HepG2 (cell line): ENCODE data around the gene TAL2. TPM values are rescaled to one million over a fixed set of nuclear protein-coding genes. Genes with fewer than 3 reads are reported as not detected.

Experiments used
- EED ChIP-seq: sonication (generic); formaldehyde crosslinking; IDR thresholded peaks from 2 replicates; pipeline ENCODE4 v1.5.0; 2020; ENCODE audit warnings: mild to moderate bottlenecking, missing genetic modification reagents
- GZF1 ChIP-seq: sonication (generic); formaldehyde crosslinking; IDR thresholded peaks from 2 replicates; pipeline ENCODE4 v1.5.1; 2020; ENCODE audit warnings: mild to moderate bottlenecking, missing genetic modification reagents
- JARID2 ChIP-seq: sonication (generic); formaldehyde crosslinking; IDR thresholded peaks from 2 replicates; pipeline ENCODE4 v1.8.1; 2023; ENCODE audit warnings: missing genetic modification reagents, inconsistent platforms; ENCODE audit not compliant: insufficient replicate concordance
- KMT2B ChIP-seq: IDR thresholded peaks from 2 replicates; pipeline ENCODE4 v1.6.1; 2016; ENCODE audit warnings: missing genetic modification reagents, missing compliant biosample characterization
- NRL ChIP-seq: sonication (generic); formaldehyde crosslinking; IDR thresholded peaks from 2 replicates; pipeline ENCODE4 v1.5.0; 2020; ENCODE audit warnings: missing genetic modification reagents, mild to moderate bottlenecking, moderate library complexity, borderline replicate concordance
- PAWR ChIP-seq: sonication (generic); formaldehyde crosslinking; IDR thresholded peaks from 2 replicates; pipeline ENCODE4 v1.4.0; 2020; ENCODE audit warnings: missing genetic modification reagents, mild to moderate bottlenecking, borderline replicate concordance
- PHF8 ChIP-seq: sonication (generic); formaldehyde crosslinking; IDR thresholded peaks from 2 replicates; pipeline ENCODE4 v1.5.0; 2020; ENCODE audit warnings: missing genetic modification reagents
- PRDM4 ChIP-seq: sonication (generic); formaldehyde crosslinking; IDR thresholded peaks from 2 replicates; pipeline ENCODE4 v1.9.0; 2021; ENCODE audit warnings: missing genetic modification reagents, borderline replicate concordance
- RNF2 ChIP-seq: fragments of 450-650 bp; conservative IDR thresholded peaks from 2 replicates; pipeline ENCODE4 v1.6.1; 2016; ENCODE audit warnings: low read depth
- YY1 ChIP-seq: IDR thresholded peaks from 2 replicates; pipeline ENCODE4 v1.6.1; 2011; ENCODE audit warnings: low read length, low read depth, moderate library complexity, mild to moderate bottlenecking; ENCODE audit not compliant: insufficient read depth, insufficient replicate concordance
- ZBTB14 ChIP-seq: sonication (generic); formaldehyde crosslinking; IDR thresholded peaks from 2 replicates; pipeline ENCODE4 v1.4.0; 2020; ENCODE audit warnings: missing genetic modification reagents
- ZBTB7A ChIP-seq: sonication (generic); formaldehyde crosslinking; IDR thresholded peaks from 2 replicates; pipeline ENCODE4 v1.8.0; 2022; ENCODE audit warnings: mild to moderate bottlenecking, missing genetic modification reagents
- ZFX ChIP-seq: sonication (generic); formaldehyde crosslinking; IDR thresholded peaks from 2 replicates; pipeline ENCODE4 v1.4.0; 2020; ENCODE audit warnings: mild to moderate bottlenecking, low read depth, missing genetic modification reagents, moderate library complexity
- ZNF205 ChIP-seq: IDR thresholded peaks from 2 replicates; pipeline ENCODE4 v1.6.1; 2018; ENCODE audit warnings: missing biosample characterization, missing genetic modification reagents
- ZNF292 ChIP-seq: sonication (generic); formaldehyde crosslinking; IDR thresholded peaks from 2 replicates; pipeline ENCODE4 v1.8.1; 2022; ENCODE audit warnings: mild to moderate bottlenecking, low read depth, missing genetic modification reagents, borderline replicate concordance
- ZNF441 ChIP-seq: sonication (generic); formaldehyde crosslinking; IDR thresholded peaks from 2 replicates; pipeline ENCODE4 v1.7.0; 2021; ENCODE audit warnings: missing genetic modification reagents, borderline replicate concordance
- ZNF558 ChIP-seq: sonication (generic); formaldehyde crosslinking; IDR thresholded peaks from 2 replicates; pipeline ENCODE4 v1.9.0; 2022; ENCODE audit warnings: mild to moderate bottlenecking, missing genetic modification reagents, borderline replicate concordance
- ZNF800 ChIP-seq: sonication (generic); formaldehyde crosslinking; IDR thresholded peaks from 2 replicates; pipeline ENCODE4 v1.4.0; 2020; ENCODE audit warnings: missing genetic modification reagents
- ZNF850 ChIP-seq: sonication (generic); formaldehyde crosslinking; conservative IDR thresholded peaks from 2 replicates; pipeline ENCODE4 v1.9.0; 2021; ENCODE audit warnings: mild to moderate bottlenecking, missing genetic modification reagents
- polyA plus RNA-seq, 8 experiments: library from polyadenylated mRNA; depleted of rRNA in 3 of 8; stranded (reverse) in 7 of 8; unstranded in 1 of 8; fragments of >200 nt; fragmentation: Illumina TruSeq in 4 of 8; extraction: Trizol in 4 of 8; gene quantifications; 2 replicates each; pipeline versions ENCODE4 v1.2.1 to v1.2.3, GENCODE V29; 2011 to 2016; ENCODE audit warnings: low read depth in 4 of 8, missing spikeins in 1 of 8, mixed read lengths in 1 of 8; ENCODE audit not compliant: insufficient read depth in 1 of 8
- total RNA-seq, 5 experiments: library from RNA; depleted of rRNA; stranded (reverse); fragments of >200 nt; fragmentation: Illumina TruSeq; extraction: Trizol; gene quantifications; 2 replicates each; pipeline ENCODE4 v1.2.3, GENCODE V29; 2016; ENCODE audit warnings: low read depth in 1 of 5
- TF ChIP-seq, protein P1 (sequence below): sonication (generic); formaldehyde crosslinking; IDR thresholded peaks from 2 replicates; pipeline ENCODE4 v1.4.0; 2020; ENCODE audit warnings: mild to moderate bottlenecking, missing genetic modification reagents, borderline replicate concordance

TAL2 gene
- total and polyA plus RNA-seq, 2 of the 13 experiments (the other 11 are each of a cell fraction or from before 2014, with no cell fraction given) = 0.22 TPM; not detected in 1

- TF ChIP-seq ZFX (CRISPR knock-in tag) (no peak), ZNF800 (CRISPR knock-in tag) (no peak; the same call in 1 of the 2 replicates), GZF1 (no peak), ZNF292 (CRISPR knock-in tag) (no peak), KMT2B (CRISPR knock-in tag) (no peak), ZNF441 (CRISPR knock-in tag) (no peak), RNF2 (no peak), ZNF205 (CRISPR knock-in tag) (no peak), ZNF850 (CRISPR knock-in tag) (no peak), JARID2 (CRISPR knock-in tag) (no peak), NRL (CRISPR knock-in tag) (no peak), ZBTB14 (CRISPR knock-in tag) (no peak), YY1 (peak; percentile 52), PHF8 (CRISPR knock-in tag) (peak; percentile 72), EED (CRISPR knock-in tag) (no peak), PRDM4 (CRISPR knock-in tag) (no peak), PAWR (no peak), ZNF558 (CRISPR knock-in tag) (no peak), ZBTB7A (CRISPR knock-in tag) (0 out of 2 replicates have a peak, but pooled peaks have one; percentile 19)
- TF ChIP-seq, protein P1, sequence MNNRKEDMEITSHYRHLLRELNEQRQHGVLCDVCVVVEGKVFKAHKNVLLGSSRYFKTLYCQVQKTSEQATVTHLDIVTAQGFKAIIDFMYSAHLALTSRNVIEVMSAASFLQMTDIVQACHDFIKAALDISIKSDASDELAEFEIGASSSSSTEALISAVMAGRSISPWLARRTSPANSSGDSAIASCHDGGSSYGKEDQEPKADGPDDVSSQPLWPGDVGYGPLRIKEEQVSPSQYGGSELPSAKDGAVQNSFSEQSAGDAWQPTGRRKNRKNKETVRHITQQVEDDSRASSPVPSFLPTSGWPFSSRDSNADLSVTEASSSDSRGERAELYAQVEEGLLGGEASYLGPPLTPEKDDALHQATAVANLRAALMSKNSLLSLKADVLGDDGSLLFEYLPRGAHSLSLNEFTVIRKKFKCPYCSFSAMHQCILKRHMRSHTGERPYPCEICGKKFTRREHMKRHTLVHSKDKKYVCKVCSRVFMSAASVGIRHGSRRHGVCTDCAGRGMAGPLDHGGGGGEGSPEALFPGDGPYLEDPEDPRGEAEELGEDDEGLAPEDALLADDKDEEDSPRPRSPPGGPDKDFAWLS (CRISPR knock-in tag) = no peak
Observed at GRCh38 chr9:105694190-105694847, 32.1 kb downstream of the TAL2 start, which contains the start of gene TMEM38B (continued).
